Naive thymus-derived CD4-positive, alpha-beta T cell (primary cell): ENCODE results near the gene ATG5. TPM values are rescaled to one million over a fixed set of nuclear protein-coding genes. Genes with fewer than 3 reads are reported as not detected.

Source experiments
- ATAC-seq: fragments of 150-1000 bp; cut with Tn5 transposase; 2 replicates; pipeline ENCODE4 v1.10.0; 2021; ENCODE audit warnings: mild to moderate bottlenecking, moderate library complexity
- CTCF ChIA-PET: fragments of 350-600 bp; sonication (Branson Sonifier 250); formaldehyde crosslinking; loops from one replicate; lab custom pipeline; 2021; ENCODE audit warnings: antibody characterized with exemption; lab: Charles Lee
- POLR2A ChIA-PET: fragments of 350-600 bp; sonication (Branson Sonifier 250); formaldehyde crosslinking; loops from one replicate; lab custom pipeline; 2021; ENCODE audit warnings: antibody characterized with exemption, inconsistent platforms; lab: Charles Lee
- DNase-seq, 9 donors: peaks; one replicate each; pipeline versions ENCODE4 v3.0.0 to v3.0.0-alpha.2; 2020 to 2022; ENCODE audit warnings: mixed read lengths in 1 of 9
- H3K27ac ChIP-seq: one replicate; pipeline ENCODE4 v1.7.0; 2013; ENCODE audit warnings: mild to moderate bottlenecking, low read depth, low read length, moderate library complexity
- H3K27me3 ChIP-seq, 2 donors: one replicate each; pipeline ENCODE4 v1.7.0; 2013; ENCODE audit warnings: low read length in 2 of 2, mild to moderate bottlenecking in 2 of 2, moderate library complexity in 2 of 2; ENCODE audit not compliant: control insufficient read depth in 2 of 2, insufficient read depth in 2 of 2
- H3K36me3 ChIP-seq, 3 experiments: 1 replicate in 2 of 3; 2 replicates in 1 of 3; pipeline ENCODE4 v1.7.0; 2013; ENCODE audit warnings: low read length in 3 of 3, mild to moderate bottlenecking in 3 of 3, moderate library complexity in 1 of 3; ENCODE audit not compliant: insufficient read depth in 3 of 3, control insufficient read depth in 2 of 3
- H3K4me1 ChIP-seq, 2 donors: one replicate each; pipeline ENCODE4 v1.7.0; 2013; ENCODE audit warnings: low read length in 2 of 2, mild to moderate bottlenecking in 2 of 2, moderate library complexity in 1 of 2; ENCODE audit not compliant: control insufficient read depth in 2 of 2, insufficient read depth in 2 of 2
- H3K4me3 ChIP-seq: 2 replicates; pipeline ENCODE4 v1.7.0; 2013; ENCODE audit warnings: mild to moderate bottlenecking, low read length
- H3K9me3 ChIP-seq, 3 experiments: 1 replicate in 2 of 3; 2 replicates in 1 of 3; pipeline ENCODE4 v1.7.0; 2013; ENCODE audit warnings: low read length in 3 of 3; ENCODE audit not compliant: control insufficient read depth in 2 of 3
- H3K27ac Mint-ChIP-seq, 9 donors: one replicate each; pipeline ENCODE4 v1.8.0; 2020 to 2022; ENCODE audit warnings: mixed read lengths in 9 of 9, mild to moderate bottlenecking in 8 of 9, moderate library complexity in 5 of 9, inconsistent platforms in 2 of 9
- H3K27me3 Mint-ChIP-seq, 5 donors: one replicate each; pipeline ENCODE4 v1.8.0; 2021 to 2022; ENCODE audit warnings: mixed read lengths in 5 of 5, mild to moderate bottlenecking in 1 of 5
- H3K36me3 Mint-ChIP-seq, 5 donors: one replicate each; pipeline ENCODE4 v1.8.0; 2020 to 2022; ENCODE audit warnings: mixed read lengths in 5 of 5, mild to moderate bottlenecking in 3 of 5, inconsistent platforms in 1 of 5
- H3K4me1 Mint-ChIP-seq, 7 donors: one replicate each; pipeline ENCODE4 v1.8.0; 2020 to 2022; ENCODE audit warnings: mixed read lengths in 7 of 7, mild to moderate bottlenecking in 3 of 7, inconsistent platforms in 1 of 7
- H3K4me3 Mint-ChIP-seq, 10 donors: one replicate each; pipeline ENCODE4 v1.8.0; 2020 to 2022; ENCODE audit warnings: mild to moderate bottlenecking in 10 of 10, mixed read lengths in 10 of 10, moderate library complexity in 6 of 10, inconsistent platforms in 2 of 10
- H3K9me3 Mint-ChIP-seq, 11 donors: one replicate each; pipeline ENCODE4 v1.8.0; 2020 to 2022; ENCODE audit warnings: mixed read lengths in 11 of 11, mild to moderate bottlenecking in 4 of 11, inconsistent platforms in 1 of 11, moderate library complexity in 1 of 11
- intact Hi-C, 2 donors: fragments of 100-400 bp; cut with micrococcal nuclease; formaldehyde crosslinking; loops; one replicate each; pipeline ENCODE4 v1.15.1; 2023
- polyA plus RNA-seq, 2 donors: library from polyadenylated mRNA; unstranded; fragments of 300-500 nt; fragmentation: Illumina TruSeq; gene quantifications; one replicate each; pipeline ENCODE4 v1.2.3, GENCODE V29; 2021
- total RNA-seq, 6 experiments: library from RNA in 5 of 6; stranded (reverse) in 5 of 6; gene quantifications; 1 replicate in 5 of 6; 2 replicates in 1 of 6; pipeline ENCODE4 v1.2.3 and lab custom pipeline; 2021 to 2026

ATG5 gene
- total and polyA plus RNA-seq, 7 experiments from 2014 or later = 24.0 to 32.9 (median 28.8) TPM

GRCh38 chr6:106339334-106340029 is 13.9 kb upstream of the ATG5 start:
- H3K27ac ChIP-seq = no peak overlapping the region
- H3K36me3 Mint-ChIP-seq = no peaks in the 10 kb centered on the region
- no peaks in the 10 kb centered on the region for H3K36me3 ChIP-seq
- peak overlapping the region in 7 of 10 donors; percentile 15 to 67 (median 44) for H3K4me3 Mint-ChIP-seq
- ChIA-PET CTCF (interaction anchor here (0.6 to 1.1 kb wide), 7 partner anchors 10 to 1496 kb away, joined by 3 to 5 read pairs (median 4); no protein-coding TSS in a partner anchor), POLR2A (interaction anchor here (1.4 kb wide), 1 partner anchor 14 kb away, joined by 4 read pairs; the partner anchor contains the start of gene ATG5)
- peaks cover 0 to 9% (median 6%) of the 10 kb centered on the region in 7 donors for H3K4me1 Mint-ChIP-seq
- no peaks in the 10 kb centered on the region for H3K4me1 ChIP-seq
- peaks cover 14 to 44% (median 20%) of the 10 kb centered on the region in 5 donors for H3K27me3 Mint-ChIP-seq
- no peaks in the 10 kb centered on the region for H3K9me3 Mint-ChIP-seq
- ATAC-seq (peak; percentile 88), DNase-seq (peak in 8 of 9 donors; percentile 19 to 50 (median 35))
- no peaks in the 10 kb centered on the region for H3K9me3 ChIP-seq
- intact Hi-C loops = loop anchor here (1.0 to 10.0 kb wide), 6 partner anchors 217 to 1335 kb away; no protein-coding TSS in a partner anchor
- no peak overlapping the region for H3K27ac Mint-ChIP-seq
- no peak overlapping the region for H3K4me3 ChIP-seq
- H3K27me3 ChIP-seq = no peaks in the 10 kb centered on the region

- Mint-ChIP-seq H3K27me3 (peaks cover 16 to 41% (median 26%) of the 10 kb centered on the region in 5 donors), H3K4me3 (peak overlapping the region in 1 of 10 donors; percentile 23), H3K27ac (no peak overlapping the region), H3K4me1 (peaks cover 0 to 9% (median 6%) of the 10 kb centered on the region in 7 donors), H3K36me3 (no peaks in the 10 kb centered on the region), H3K9me3 (no peaks in the 10 kb centered on the region)
- Histone ChIP-seq H3K9me3 (no peaks in the 10 kb centered on the region), H3K4me3 (no peak overlapping the region), H3K27ac (no peak overlapping the region), H3K27me3 (no peaks in the 10 kb centered on the region), H3K36me3 (no peaks in the 10 kb centered on the region), H3K4me1 (no peaks in the 10 kb centered on the region)
- ATAC-seq (peak; percentile 89), DNase-seq (peak; percentile 20 to 65 (median 56))
- intact Hi-C loops = loop anchor here (1.0 to 10.0 kb wide), 7 partner anchors 110 to 1340 kb away; partner anchors contain the start of genes BEND3 (in 1 of the 2), QRSL1 (in 1 of the 2) and RTN4IP1 (in 1 of the 2)
- POLR2A ChIA-PET = interaction anchor here (3.0 kb wide), 1 partner anchor 9 kb away, joined by 15 read pairs; the partner anchor contains the start of gene ATG5
- CTCF ChIA-PET = interaction anchor here (0.6 to 2.7 kb wide), 15 partner anchors 9 to 725 kb away, joined by 3 to 11 read pairs (median 4); partner anchors contain the start of gene ATG5
Measured at GRCh38 chr6:106334646-106335448, 9.3 kb upstream of the ATG5 start.

GRCh38 chr6:106324726-106325335 is 729 bp downstream of the ATG5 start:
- peaks cover 0 to 16% (median 5%) of the 10 kb centered on the region in 5 donors for H3K36me3 Mint-ChIP-seq
- ChIA-PET POLR2A (interaction anchor here (0.5 to 1.5 kb wide), 7 partner anchors 9 to 1632 kb away, joined by 3 to 15 read pairs (median 5); partner anchors contain the start of gene MTRES1), CTCF (interaction anchor here (1.8 kb wide), 1 partner anchor 10 kb away, joined by 11 read pairs; no protein-coding TSS in a partner anchor)
- Histone ChIP-seq H3K36me3 (peaks cover 0 to 5% (median 0%) of the 10 kb centered on the region in 3 experiments), H3K9me3 (no peaks in the 10 kb centered on the region), H3K4me1 (peaks cover 16 to 32% of the 10 kb centered on the region in 2 donors), H3K27me3 (no peaks in the 10 kb centered on the region), H3K4me3 (peak overlapping the region; percentile 99), H3K27ac (peak overlapping the region; percentile 95)
- intact Hi-C loops = loop anchor here (1.0 to 10.0 kb wide), 18 partner anchors 35 to 1940 kb away; partner anchors contain the start of genes MTRES1 (in 2 of the 2), PREP (in 2 of the 2), BEND3 (in 1 of the 2) and CRYBG1 (in 1 of the 2)
- DNase-seq = no peak
- H3K4me3 Mint-ChIP-seq = peak overlapping the region; percentile 96 to 100 (median 98)
- H3K27me3 Mint-ChIP-seq = peaks cover 6 to 28% (median 11%) of the 10 kb centered on the region in 5 donors
- H3K27ac Mint-ChIP-seq = peak overlapping the region; percentile 95 to 100 (median 98)
- peaks cover 35 to 63% (median 52%) of the 10 kb centered on the region in 7 donors for H3K4me1 Mint-ChIP-seq
- peaks cover 0 to 4% (median 0%) of the 10 kb centered on the region in 11 donors for H3K9me3 Mint-ChIP-seq
- no peak for ATAC-seq

- Histone ChIP-seq H3K27me3 (no peaks in the 10 kb centered on the region), H3K36me3 (peaks cover 0 to 5% (median 0%) of the 10 kb centered on the region in 3 experiments), H3K27ac (no peak overlapping the region), H3K9me3 (no peaks in the 10 kb centered on the region), H3K4me3 (no peak overlapping the region), H3K4me1 (peaks cover 23 to 38% of the 10 kb centered on the region in 2 donors)
- POLR2A ChIA-PET = interaction anchor here (0.7 kb wide), 1 partner anchor 47 kb away, joined by 3 read pairs; no protein-coding TSS in a partner anchor
- intact Hi-C loops = loop anchor here in 1 of 2 donors (10.0 kb wide), 2 partner anchors 793 to 1943 kb away; partner anchors contain the start of genes BEND3 and SNX3
- CTCF ChIA-PET = no interaction called here
- Mint-ChIP-seq H3K9me3 (peaks cover 0 to 4% (median 0%) of the 10 kb centered on the region in 11 donors), H3K4me3 (peak overlapping the region in 1 of 10 donors; percentile 36), H3K36me3 (peaks cover 0 to 16% (median 5%) of the 10 kb centered on the region in 5 donors), H3K27me3 (peaks cover 0 to 6% (median 0%) of the 10 kb centered on the region in 5 donors), H3K27ac (peak overlapping the region in 2 of 9 donors; percentile 20 to 32), H3K4me1 (peaks cover 44 to 85% (median 69%) of the 10 kb centered on the region in 7 donors)
- DNase-seq (no peak), ATAC-seq (no peak)
Measured at GRCh38 chr6:106321940-106322339, 3.6 kb downstream of the ATG5 start.

GRCh38 chr6:106318851-106319250 is 6.7 kb downstream of the ATG5 start:
- no peaks in the 10 kb centered on the region for H3K9me3 ChIP-seq
- H3K27ac ChIP-seq = no peak overlapping the region
- H3K36me3 Mint-ChIP-seq = peaks cover 4 to 20% (median 12%) of the 10 kb centered on the region in 5 donors
- H3K4me1 Mint-ChIP-seq = peaks cover 46 to 84% (median 70%) of the 10 kb centered on the region in 7 donors
- peaks cover 5 to 7% (median 6%) of the 10 kb centered on the region in 3 experiments for H3K36me3 ChIP-seq
- H3K4me3 ChIP-seq = no peak overlapping the region
- intact Hi-C loops = no loop called here
- H3K9me3 Mint-ChIP-seq = no peaks in the 10 kb centered on the region
- peaks cover 16 to 26% of the 10 kb centered on the region in 2 donors for H3K4me1 ChIP-seq
- no peak for ATAC-seq
- no peak for DNase-seq
- no peak overlapping the region for H3K27ac Mint-ChIP-seq
- POLR2A ChIA-PET = interaction anchor here (1.1 kb wide), 1 partner anchor 10 kb away, joined by 3 read pairs; no protein-coding TSS in a partner anchor
- no peak overlapping the region for H3K4me3 Mint-ChIP-seq
- H3K27me3 Mint-ChIP-seq = no peaks in the 10 kb centered on the region
- H3K27me3 ChIP-seq = no peaks in the 10 kb centered on the region
- CTCF ChIA-PET = interaction anchor here (1.0 kb wide), 1 partner anchor 17 kb away, joined by 3 read pairs; no protein-coding TSS in a partner anchor
